Neural progenitor cell (in vitro differentiated cells): Measurements from ENCODE around the gene TNFRSF13B. TPM values are rescaled to one million over a fixed set of nuclear protein-coding genes. Genes with fewer than 3 reads are reported as not detected.

ENCODE experiments used
- DNase-seq: peaks from one replicate; pipeline ENCODE4 v3.0.0-alpha.2; 2016; ENCODE audit warnings: low spot score
- H2AFZ ChIP-seq: fragments of 200-600 bp; sonication (generic); replicated peaks from 2 replicates; pipeline ENCODE4 v1.6.1; 2016; ENCODE audit warnings: antibody characterized with exemption
- H3F3A ChIP-seq: fragments of 200-600 bp; sonication (generic); 2 replicates; pipeline ENCODE4 v1.6.1; 2016; ENCODE audit warnings: antibody characterized with exemption, low read depth
- H3K27ac ChIP-seq: fragments of 200-600 bp; sonication (generic); 2 replicates; pipeline ENCODE4 v1.5.1; 2016; ENCODE audit warnings: mild to moderate bottlenecking
- H3K27me3 ChIP-seq: fragments of 200-600 bp; sonication (generic); 2 replicates; pipeline ENCODE4 v1.6.1; 2016; ENCODE audit warnings: mild to moderate bottlenecking, moderate library complexity
- H3K36me3 ChIP-seq: fragments of 200-600 bp; sonication (generic); 2 replicates; pipeline ENCODE4 v1.5.1; 2016
- H3K4me1 ChIP-seq: fragments of 200-600 bp; sonication (generic); 2 replicates; pipeline ENCODE4 v1.6.1; 2016; ENCODE audit warnings: mixed run types
- H3K4me2 ChIP-seq: fragments of 200-600 bp; sonication (generic); 2 replicates; pipeline ENCODE4 v1.6.1; 2016
- H3K4me3 ChIP-seq: fragments of 200-600 bp; sonication (generic); 2 replicates; pipeline ENCODE4 v1.5.1; 2016
- H3K79me2 ChIP-seq: fragments of 200-600 bp; sonication (generic); 2 replicates; pipeline ENCODE4 v1.6.1; 2016; ENCODE audit warnings: low read depth
- H3K9ac ChIP-seq: fragments of 200-600 bp; sonication (generic); 2 replicates; pipeline ENCODE4 v1.6.1; 2016
- H3K9me3 ChIP-seq: fragments of 200-600 bp; sonication (generic); 2 replicates; pipeline ENCODE4 v1.5.1; 2016; ENCODE audit warnings: low read depth
- H4K20me1 ChIP-seq: fragments of 200-600 bp; sonication (generic); 2 replicates; pipeline ENCODE4 v1.6.1; 2016; ENCODE audit warnings: low read depth
- H3K27ac Mint-ChIP-seq: 3 replicates; pipeline ENCODE4 v1.8.0; 2021; ENCODE audit warnings: mixed read lengths
- H3K27me3 Mint-ChIP-seq: 2 replicates; pipeline ENCODE4 v1.8.0; 2022; ENCODE audit warnings: low read depth, mild to moderate bottlenecking, inconsistent platforms, moderate library complexity, mixed read lengths; ENCODE audit not compliant: insufficient read depth
- H3K36me3 Mint-ChIP-seq: 3 replicates; pipeline ENCODE4 v1.8.0; 2021; ENCODE audit warnings: mixed read lengths
- H3K4me1 Mint-ChIP-seq: 3 replicates; pipeline ENCODE4 v1.8.0; 2021; ENCODE audit warnings: mixed read lengths
- H3K4me3 Mint-ChIP-seq: 3 replicates; pipeline ENCODE4 v1.8.0; 2021; ENCODE audit warnings: mild to moderate bottlenecking, moderate library complexity, mixed read lengths
- H3K9me3 Mint-ChIP-seq: 3 replicates; pipeline ENCODE4 v1.8.0; 2020; ENCODE audit warnings: mixed read lengths
- EZH2 ChIP-seq: fragments of 200-600 bp; sonication (generic); IDR thresholded peaks from 2 replicates; pipeline ENCODE4 v1.6.1; 2017; ENCODE audit warnings: antibody characterized with exemption, mild to moderate bottlenecking, moderate library complexity
- EZH2phosphoT487 ChIP-seq: fragments of 200-600 bp; sonication (generic); IDR thresholded peaks from 2 replicates; pipeline ENCODE4 v1.6.1; 2017; ENCODE audit warnings: antibody characterized with exemption
- total RNA-seq: library from RNA; depleted of rRNA; stranded (reverse); fragments of >200 nt; gene quantifications from 2 replicates; pipeline ENCODE4 v1.2.3, GENCODE V29; 2015; ENCODE audit warnings: low replicate concordance
- TF ChIP-seq, protein P1 (sequence below): fragments of 200-600 bp; sonication (generic); IDR thresholded peaks from 2 replicates; pipeline ENCODE4 v1.5.1; 2017; ENCODE audit warnings: antibody characterized with exemption, mild to moderate bottlenecking

TNFRSF13B gene
- total RNA-seq, 1 donor from 2014 or later: not detected

GRCh38 chr17:16953841-16954240 lies 18.1 kb downstream of the TNFRSF13B start:
- no peak for DNase-seq
- no peak overlapping the region for H3K4me3 ChIP-seq
- TF ChIP-seq, protein P1, sequence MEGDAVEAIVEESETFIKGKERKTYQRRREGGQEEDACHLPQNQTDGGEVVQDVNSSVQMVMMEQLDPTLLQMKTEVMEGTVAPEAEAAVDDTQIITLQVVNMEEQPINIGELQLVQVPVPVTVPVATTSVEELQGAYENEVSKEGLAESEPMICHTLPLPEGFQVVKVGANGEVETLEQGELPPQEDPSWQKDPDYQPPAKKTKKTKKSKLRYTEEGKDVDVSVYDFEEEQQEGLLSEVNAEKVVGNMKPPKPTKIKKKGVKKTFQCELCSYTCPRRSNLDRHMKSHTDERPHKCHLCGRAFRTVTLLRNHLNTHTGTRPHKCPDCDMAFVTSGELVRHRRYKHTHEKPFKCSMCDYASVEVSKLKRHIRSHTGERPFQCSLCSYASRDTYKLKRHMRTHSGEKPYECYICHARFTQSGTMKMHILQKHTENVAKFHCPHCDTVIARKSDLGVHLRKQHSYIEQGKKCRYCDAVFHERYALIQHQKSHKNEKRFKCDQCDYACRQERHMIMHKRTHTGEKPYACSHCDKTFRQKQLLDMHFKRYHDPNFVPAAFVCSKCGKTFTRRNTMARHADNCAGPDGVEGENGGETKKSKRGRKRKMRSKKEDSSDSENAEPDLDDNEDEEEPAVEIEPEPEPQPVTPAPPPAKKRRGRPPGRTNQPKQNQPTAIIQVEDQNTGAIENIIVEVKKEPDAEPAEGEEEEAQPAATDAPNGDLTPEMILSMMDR: no peak
- TF ChIP-seq EZH2phosphoT487 (no peak), EZH2 (no peak)
- H3F3A ChIP-seq: no peaks in the 10 kb centered on the region
- H3K4me2 ChIP-seq: no peak overlapping the region
- H3K4me1 Mint-ChIP-seq: no peaks in the 10 kb centered on the region
- H3K36me3 Mint-ChIP-seq: no peaks in the 10 kb centered on the region
- H3K4me1 ChIP-seq: no peaks in the 10 kb centered on the region
- peaks cover 14% of the 10 kb centered on the region for H3K9me3 Mint-ChIP-seq
- no peaks in the 10 kb centered on the region for H3K36me3 ChIP-seq
- no peaks in the 10 kb centered on the region for H3K79me2 ChIP-seq
- H3K27me3 Mint-ChIP-seq: peaks cover 12% of the 10 kb centered on the region
- no peaks in the 10 kb centered on the region for H4K20me1 ChIP-seq
- H3K27ac Mint-ChIP-seq: no peak overlapping the region
- peaks cover 5% of the 10 kb centered on the region for H3K9me3 ChIP-seq
- no peak overlapping the region for H2AFZ ChIP-seq
- no peaks in the 10 kb centered on the region for H3K27me3 ChIP-seq
- H3K4me3 Mint-ChIP-seq: no peak overlapping the region
- no peak overlapping the region for H3K27ac ChIP-seq
- no peak overlapping the region for H3K9ac ChIP-seq

- H3K36me3 ChIP-seq: no peaks in the 10 kb centered on the region
- H3F3A ChIP-seq: no peaks in the 10 kb centered on the region
- H3K27me3 ChIP-seq: no peaks in the 10 kb centered on the region
- no peak overlapping the region for H3K9ac ChIP-seq
- Mint-ChIP-seq H3K27ac (no peak overlapping the region), H3K4me3 (no peak overlapping the region), H3K36me3 (peaks cover 3% of the 10 kb centered on the region), H3K4me1 (no peaks in the 10 kb centered on the region), H3K27me3 (peaks cover 14% of the 10 kb centered on the region), H3K9me3 (peaks cover 19% of the 10 kb centered on the region)
- H3K4me1 ChIP-seq: no peaks in the 10 kb centered on the region
- peaks cover 5% of the 10 kb centered on the region for H3K9me3 ChIP-seq
- no peak overlapping the region for H3K27ac ChIP-seq
- H4K20me1 ChIP-seq: no peaks in the 10 kb centered on the region
- no peaks in the 10 kb centered on the region for H3K79me2 ChIP-seq
- H3K4me2 ChIP-seq: no peak overlapping the region
- TF ChIP-seq EZH2 (no peak), EZH2phosphoT487 (no peak)
- TF ChIP-seq, protein P1: no peak
- no peak overlapping the region for H3K4me3 ChIP-seq
- no peak overlapping the region for H2AFZ ChIP-seq
- no peak for DNase-seq
Measured at GRCh38 chr17:16953347-16953746, 18.6 kb downstream of the TNFRSF13B start.

GRCh38 chr17:16952401-16952800 lies 19.5 kb downstream of the TNFRSF13B start:
- H3K27me3 ChIP-seq: no peaks in the 10 kb centered on the region
- H4K20me1 ChIP-seq: no peaks in the 10 kb centered on the region
- no peak overlapping the region for H3K27ac Mint-ChIP-seq
- H3K4me1 Mint-ChIP-seq: no peaks in the 10 kb centered on the region
- no peak overlapping the region for H3K9ac ChIP-seq
- H3K79me2 ChIP-seq: no peaks in the 10 kb centered on the region
- no peak overlapping the region for H3K4me3 Mint-ChIP-seq
- no peak overlapping the region for H3K4me3 ChIP-seq
- H3K4me1 ChIP-seq: no peaks in the 10 kb centered on the region
- peaks cover 5% of the 10 kb centered on the region for H3K9me3 ChIP-seq
- no peak overlapping the region for H3K27ac ChIP-seq
- DNase-seq: no peak
- no peak overlapping the region for H3K4me2 ChIP-seq
- H2AFZ ChIP-seq: no peak overlapping the region
- H3K36me3 Mint-ChIP-seq: peaks cover 3% of the 10 kb centered on the region
- no peaks in the 10 kb centered on the region for H3K36me3 ChIP-seq
- TF ChIP-seq EZH2phosphoT487 (no peak), EZH2 (no peak)
- TF ChIP-seq, protein P1: no peak
- H3K9me3 Mint-ChIP-seq: peaks cover 24% of the 10 kb centered on the region
- H3K27me3 Mint-ChIP-seq: peaks cover 14% of the 10 kb centered on the region
- H3F3A ChIP-seq: no peaks in the 10 kb centered on the region
